SK-N-SH (cell line): ENCODE data around the gene SEMA3A. TPM values are rescaled to one million over a fixed set of nuclear protein-coding genes. Genes with fewer than 3 reads are reported as not detected.

ENCODE experiments used
- CTCF ChIA-PET: fragments of 300-600, 350-600 bp; formaldehyde crosslinking; extraction: SDS; loops from one replicate; lab custom pipeline; 2021; lab: Yijun Ruan, JAX
- POLR2A ChIA-PET: fragments of 350-600 bp; sonication (Branson Sonifier 250); formaldehyde crosslinking; extraction: SDS; loops from one replicate; lab custom pipeline; 2020; ENCODE audit warnings: antibody characterized with exemption, inconsistent platforms; lab: Yijun Ruan, JAX
- DNase-seq: peaks from one replicate; pipeline ENCODE4 v3.0.0; 2012
- H2AFZ ChIP-seq: fragments of 200-600 bp; sonication (generic); 2 replicates; pipeline ENCODE4 v1.8.1; 2016; ENCODE audit warnings: antibody characterized with exemption, mild to moderate bottlenecking, low read depth
- H3F3A ChIP-seq: fragments of 200-600 bp; sonication (generic); replicated peaks from 2 replicates; pipeline ENCODE3; 2016; ENCODE audit warnings: antibody characterized with exemption, mild to moderate bottlenecking; ENCODE audit not compliant: insufficient read depth
- H3K27ac ChIP-seq, 2 experiments: fragments of 200-500 bp in 1 of 2; fragments of 200-600 bp in 1 of 2; sonication (Bioruptor generic) in 1 of 2; sonication (generic), shearing (Covaris generic) in 1 of 2; 2 replicates each; pipeline versions ENCODE4 v1.5.1 to v1.6.1; 2014 to 2016; ENCODE audit warnings: low read depth in 2 of 2, inconsistent platforms in 1 of 2, low read length in 1 of 2, mild to moderate bottlenecking in 1 of 2, mixed read lengths in 1 of 2
- H3K27me3 ChIP-seq: fragments of 200-600 bp; sonication (generic), shearing (Covaris generic); 2 replicates; pipeline ENCODE4 v1.6.1; 2016; ENCODE audit warnings: mixed run types; ENCODE audit not compliant: insufficient read depth
- H3K36me3 ChIP-seq, 2 experiments: fragments of 200-500 bp in 1 of 2; fragments of 200-600 bp in 1 of 2; sonication (Bioruptor generic) in 1 of 2; sonication (generic) in 1 of 2; replicated peaks in 1 of 2; 2 replicates each; pipeline versions ENCODE3 to v1.5.1; 2014 to 2016; ENCODE audit warnings: low read length in 1 of 2, mild to moderate bottlenecking in 1 of 2; ENCODE audit not compliant: insufficient read depth in 2 of 2, control insufficient read depth in 1 of 2
- H3K4me1 ChIP-seq, 2 experiments: fragments of 200-500 bp in 1 of 2; fragments of 200-600 bp in 1 of 2; sonication (Bioruptor generic) in 1 of 2; sonication (generic), shearing (Covaris generic) in 1 of 2; 2 replicates each; pipeline versions ENCODE4 v1.5.1 to v1.6.1; 2014 to 2016; ENCODE audit warnings: low read depth in 1 of 2, low read length in 1 of 2, mixed run types in 1 of 2; ENCODE audit not compliant: insufficient read depth in 2 of 2, control insufficient read depth in 1 of 2
- H3K4me2 ChIP-seq: fragments of 200-600 bp; sonication (generic), shearing (Covaris generic); 2 replicates; pipeline ENCODE4 v1.6.1; 2017; ENCODE audit warnings: mixed run types
- H3K4me3 ChIP-seq, 2 experiments: fragments of 200-500 bp in 1 of 2; fragments of 200-600 bp in 1 of 2; sonication (Bioruptor generic) in 1 of 2; sonication (generic), shearing (Covaris generic) in 1 of 2; 2 replicates each; pipeline versions ENCODE4 v1.5.1 to v1.8.1; 2014 to 2016; ENCODE audit warnings: low read depth in 2 of 2, inconsistent platforms in 1 of 2, low read length in 1 of 2, mild to moderate bottlenecking in 1 of 2, mixed read lengths in 1 of 2, moderate library complexity in 1 of 2
- H3K79me2 ChIP-seq: fragments of 200-600 bp; sonication (generic); 2 replicates; pipeline ENCODE4 v1.8.1; 2017; ENCODE audit warnings: mild to moderate bottlenecking; ENCODE audit not compliant: insufficient read depth
- H3K9ac ChIP-seq: fragments of 200-600 bp; sonication (generic); 2 replicates; pipeline ENCODE4 v1.6.1; 2017; ENCODE audit warnings: mixed run types
- H3K9me2 ChIP-seq: fragments of 200-600 bp; sonication (generic); 2 replicates; pipeline ENCODE4 v1.6.1; 2017; ENCODE audit warnings: mixed run types
- H3K9me3 ChIP-seq: fragments of 200-600 bp; sonication (generic); 2 replicates; pipeline ENCODE4 v1.6.1; 2017; ENCODE audit warnings: mixed run types, mild to moderate bottlenecking, moderate library complexity
- H4K20me1 ChIP-seq: fragments of 200-600 bp; sonication (generic); 2 replicates; pipeline ENCODE4 v1.6.1; 2017; ENCODE audit warnings: mild to moderate bottlenecking, mixed run types; ENCODE audit not compliant: insufficient read depth
- CTCF ChIP-seq: fragments of 200-600 bp; sonication (generic); IDR thresholded peaks from 2 replicates; pipeline ENCODE4 v1.6.1; 2017; ENCODE audit warnings: antibody characterized with exemption, mild to moderate bottlenecking, moderate library complexity
- ELF1 ChIP-seq: IDR thresholded peaks from 2 replicates; pipeline ENCODE4 v1.4.0; 2012
- EP300 ChIP-seq, 2 experiments: IDR thresholded peaks; 2 replicates each; pipeline versions ENCODE4 v1.4.0 to v1.6.1; 2012; ENCODE audit warnings: borderline replicate concordance in 1 of 2, low read depth in 1 of 2, low read length in 1 of 2
- EZH2phosphoT487 ChIP-seq: fragments of 200-600 bp; sonication (generic); IDR thresholded peaks from 2 replicates; pipeline ENCODE4 v1.6.1; 2017; ENCODE audit warnings: low read depth, mixed run types, mild to moderate bottlenecking, antibody characterized with exemption, moderate library complexity, borderline replicate concordance
- FOSL2 ChIP-seq: IDR thresholded peaks from 2 replicates; pipeline ENCODE4 v1.4.0; 2012; ENCODE audit warnings: low read depth, mild to moderate bottlenecking, moderate library complexity, borderline replicate concordance
- FOXM1 ChIP-seq: IDR thresholded peaks from 2 replicates; pipeline ENCODE4 v1.4.0; 2012; ENCODE audit warnings: low read depth, mild to moderate bottlenecking
- JUND ChIP-seq: IDR thresholded peaks from 2 replicates; pipeline ENCODE4 v1.4.0; 2012
- MAX ChIP-seq: IDR thresholded peaks from 2 replicates; pipeline ENCODE4 v1.4.0; 2012; ENCODE audit warnings: low read depth
- MEF2A ChIP-seq: IDR thresholded peaks from 2 replicates; pipeline ENCODE4 v1.4.0; 2012; ENCODE audit warnings: low read depth, borderline replicate concordance
- MXI1 ChIP-seq: IDR thresholded peaks from 2 replicates; pipeline ENCODE4 v1.6.1; 2012; ENCODE audit warnings: mild to moderate bottlenecking, low read depth, low read length, improper control_type of control experiment
- NFIC ChIP-seq: IDR thresholded peaks from 2 replicates; pipeline ENCODE4 v1.4.0; 2012; ENCODE audit warnings: borderline replicate concordance
- PBX3 ChIP-seq: IDR thresholded peaks from 2 replicates; pipeline ENCODE4; 2012
- POLR2AphosphoS5 ChIP-seq: IDR thresholded peaks from 2 replicates; pipeline ENCODE4 v1.6.1; 2012; ENCODE audit warnings: low read depth, low read length
- REST ChIP-seq: IDR thresholded peaks from 2 replicates; pipeline ENCODE4 v1.6.1; 2012; ENCODE audit warnings: mild to moderate bottlenecking, low read depth, low read length, moderate library complexity
- RXRA ChIP-seq: IDR thresholded peaks from 2 replicates; pipeline ENCODE4 v1.4.0; 2012; ENCODE audit warnings: low read depth, mild to moderate bottlenecking, borderline replicate concordance
- TCF12 ChIP-seq: IDR thresholded peaks from 2 replicates; pipeline ENCODE4 v1.4.0; 2012
- TEAD4 ChIP-seq: IDR thresholded peaks from 2 replicates; pipeline ENCODE4 v1.4.0; 2012; ENCODE audit warnings: mild to moderate bottlenecking, borderline replicate concordance; ENCODE audit not compliant: insufficient read depth
- YY1 ChIP-seq: IDR thresholded peaks from 2 replicates; pipeline ENCODE4 v1.4.0; 2012; ENCODE audit warnings: low read depth, mild to moderate bottlenecking
- ZBTB33 ChIP-seq: IDR thresholded peaks from 2 replicates; pipeline ENCODE4 v1.4.0; 2012; ENCODE audit warnings: low read depth, borderline replicate concordance
- WGBS: methylation state at CpG from one replicate; pipeline ENCODE4 v1.1.6; 2017; ENCODE audit warnings: low lambda C conversion rate; 5-methylcytosine and 5-hydroxymethylcytosine counted together
- polyA plus RNA-seq, 3 experiments: library from polyadenylated mRNA; depleted of rRNA; stranded (reverse); fragments of >200 nt; gene quantifications; 2 replicates each; pipeline ENCODE4 v1.2.3, GENCODE V29; 2012

Gene SEMA3A
- polyA plus RNA-seq, 1 of the 3 experiments (the other 2 are of a cell fraction), result 15.9 TPM

- Histone ChIP-seq H3K4me1 (peaks cover 0 to 23% of the 10 kb centered on the region in 2 experiments; a peak in 1 of 4 replicates), H3K9ac (peak overlapping the region; percentile 31; the same call in 1 of the 2 replicates), H3K9me3 (no peaks in the 10 kb centered on the region), H3K36me3 (no peaks in the 10 kb centered on the region), H3K27ac (peak overlapping the region in 1 of 2 experiments; percentile 98; a peak in 2 of 4 replicates), H3K9me2 (no peaks in the 10 kb centered on the region), H3F3A (peaks cover 30% of the 10 kb centered on the region), H3K4me3 (no peak overlapping the region), H3K4me2 (0 out of 2 replicates have a peak overlapping the region, but pooled peaks have one; percentile 5), H4K20me1 (no peaks in the 10 kb centered on the region), H3K27me3 (no peaks in the 10 kb centered on the region), H2AFZ (no peak overlapping the region), H3K79me2 (no peaks in the 10 kb centered on the region)
- no peak for DNase-seq
- TF ChIP-seq MEF2A, result peak; percentile 56; the same call in 1 of the 2 replicates
- peak; percentile 99 for TF ChIP-seq FOSL2
- TF ChIP-seq NFIC, result peak; percentile 70; the same call in 1 of the 2 replicates
- peak; percentile 66; the same call in 1 of the 2 replicates for TF ChIP-seq ZBTB33
- peak in 1 of 2 experiments; percentile 89; a peak in 2 of 4 replicates for TF ChIP-seq EP300 (IDR thresholded peaks at IDR 0.05; ENCODE audit: borderline replicate concordance in 1 of 2, low read depth in 1 of 2, low read length in 1 of 2)
- TF ChIP-seq MAX, result no peak
- TF ChIP-seq YY1, result 0 out of 2 replicates have a peak, but pooled peaks have one; percentile 28
- TF ChIP-seq FOXM1, result peak; percentile 59; the same call in 1 of the 2 replicates
- TF ChIP-seq TCF12, result peak; percentile 96
- TF ChIP-seq EZH2phosphoT487, result no peak
- no peak for TF ChIP-seq MXI1
- 0 out of 2 replicates have a peak, but pooled peaks have one; percentile 67 for TF ChIP-seq TEAD4
- TF ChIP-seq POLR2AphosphoS5, result peak; percentile 74; the same call in 1 of the 2 replicates
- peak; percentile 85 for TF ChIP-seq PBX3
- TF ChIP-seq CTCF, result no peak
- peak; percentile 97 for TF ChIP-seq JUND
- TF ChIP-seq REST, result no peak
- TF ChIP-seq ELF1, result no peak
- TF ChIP-seq RXRA, result peak; percentile 79; the same call in 1 of the 2 replicates
- ChIA-PET CTCF (interaction anchor here (1.3 kb wide), 1 partner anchor 244 kb away, joined by 3 read pairs; no protein-coding TSS in a partner anchor), POLR2A (no interaction called here)
- 6% methylated on average over 1 of the region's 1 CpG for WGBS
These were observed 43.1 kb upstream of the SEMA3A start for GRCh38 chr7:84237533-84238173.
